ENCODE results near the gene CLBA1.

GRCh38 chr14:105006831-105007592, 21.4 kb downstream of the CLBA1 start:
- TF ChIP-seq, protein P1, sequence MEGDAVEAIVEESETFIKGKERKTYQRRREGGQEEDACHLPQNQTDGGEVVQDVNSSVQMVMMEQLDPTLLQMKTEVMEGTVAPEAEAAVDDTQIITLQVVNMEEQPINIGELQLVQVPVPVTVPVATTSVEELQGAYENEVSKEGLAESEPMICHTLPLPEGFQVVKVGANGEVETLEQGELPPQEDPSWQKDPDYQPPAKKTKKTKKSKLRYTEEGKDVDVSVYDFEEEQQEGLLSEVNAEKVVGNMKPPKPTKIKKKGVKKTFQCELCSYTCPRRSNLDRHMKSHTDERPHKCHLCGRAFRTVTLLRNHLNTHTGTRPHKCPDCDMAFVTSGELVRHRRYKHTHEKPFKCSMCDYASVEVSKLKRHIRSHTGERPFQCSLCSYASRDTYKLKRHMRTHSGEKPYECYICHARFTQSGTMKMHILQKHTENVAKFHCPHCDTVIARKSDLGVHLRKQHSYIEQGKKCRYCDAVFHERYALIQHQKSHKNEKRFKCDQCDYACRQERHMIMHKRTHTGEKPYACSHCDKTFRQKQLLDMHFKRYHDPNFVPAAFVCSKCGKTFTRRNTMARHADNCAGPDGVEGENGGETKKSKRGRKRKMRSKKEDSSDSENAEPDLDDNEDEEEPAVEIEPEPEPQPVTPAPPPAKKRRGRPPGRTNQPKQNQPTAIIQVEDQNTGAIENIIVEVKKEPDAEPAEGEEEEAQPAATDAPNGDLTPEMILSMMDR (conservative IDR thresholded peaks at IDR 0.05; ENCODE audit: low read depth, low read length): no peak
- no peak for TF ChIP-seq EZH2 (IDR thresholded peaks at IDR 0.05; ENCODE audit: borderline replicate concordance, low read depth, low read length, poor library complexity, severe bottlenecking)

All from A673 (cell line).